H9 (cell line): ENCODE measurements around the gene AGBL4. TPM values are rescaled to one million over a fixed set of nuclear protein-coding genes. Genes with fewer than 3 reads are reported as not detected.

Experiments
- DNase-seq: peaks from one replicate; pipeline ENCODE4 v3.0.0-alpha.2; 2017
- H2AFZ ChIP-seq: one replicate; pipeline ENCODE4 v1.6.1; 2013; ENCODE audit warnings: mild to moderate bottlenecking, low read length, control low read depth, moderate library complexity
- H2AK5ac ChIP-seq: 2 replicates; pipeline ENCODE4 v1.6.1; 2013; ENCODE audit warnings: low read length, control low read depth, mixed read lengths; ENCODE audit not compliant: insufficient read length
- H2BK120ac ChIP-seq: one replicate; pipeline ENCODE4 v1.6.1; 2013; ENCODE audit warnings: low read depth, mild to moderate bottlenecking, low read length, control low read depth, inconsistent platforms; ENCODE audit not compliant: poor library complexity, severe bottlenecking
- H2BK12ac ChIP-seq: 2 replicates; pipeline ENCODE4 v1.6.1; 2013; ENCODE audit warnings: low read length, control low read depth, mixed read lengths, low read depth; ENCODE audit not compliant: insufficient read length
- H2BK15ac ChIP-seq: 2 replicates; pipeline ENCODE4 v1.6.1; 2013; ENCODE audit warnings: low read depth, low read length, control low read depth
- H2BK20ac ChIP-seq: one replicate; pipeline ENCODE4 v1.6.1; 2013; ENCODE audit warnings: low read depth, mild to moderate bottlenecking, low read length, control low read depth, inconsistent platforms; ENCODE audit not compliant: poor library complexity, severe bottlenecking
- H2BK5ac ChIP-seq: 2 replicates; pipeline ENCODE4 v1.6.1; 2013; ENCODE audit warnings: low read length, control low read depth, mixed read lengths; ENCODE audit not compliant: insufficient read length
- H3K14ac ChIP-seq: 2 replicates; pipeline ENCODE4 v1.6.1; 2013; ENCODE audit warnings: low read length, control low read depth; ENCODE audit not compliant: insufficient read depth
- H3K18ac ChIP-seq: 2 replicates; pipeline ENCODE4 v1.6.1; 2013; ENCODE audit warnings: low read depth, mild to moderate bottlenecking, mixed read lengths, low read length, control low read depth; ENCODE audit not compliant: insufficient read length
- H3K23ac ChIP-seq: 2 replicates; pipeline ENCODE4 v1.6.1; 2013; ENCODE audit warnings: low read length, control low read depth, mixed read lengths, low read depth; ENCODE audit not compliant: insufficient read length
- H3K23me2 ChIP-seq: 2 replicates; pipeline ENCODE4 v1.6.1; 2013; ENCODE audit warnings: low read depth, mild to moderate bottlenecking, mixed read lengths, low read length, control low read depth; ENCODE audit not compliant: insufficient read length, poor library complexity, severe bottlenecking
- H3K27ac ChIP-seq: 2 replicates; pipeline ENCODE4 v1.5.1; 2013; ENCODE audit warnings: low read length, control low read depth, mixed read lengths, low read depth; ENCODE audit not compliant: insufficient read length
- H3K27me3 ChIP-seq: 2 replicates; pipeline ENCODE4 v1.6.1; 2013; ENCODE audit warnings: low read length, control low read depth, inconsistent platforms; ENCODE audit not compliant: insufficient read depth
- H3K4ac ChIP-seq: 2 replicates; pipeline ENCODE4 v1.6.1; 2013; ENCODE audit warnings: low read depth, mild to moderate bottlenecking, control low read depth, inconsistent platforms, low read length, moderate library complexity
- H3K4me1 ChIP-seq: 2 replicates; pipeline ENCODE4 v1.6.1; 2013; ENCODE audit warnings: low read length, control low read depth, inconsistent platforms; ENCODE audit not compliant: insufficient read depth
- H3K4me2 ChIP-seq: 2 replicates; pipeline ENCODE4 v1.6.1; 2013; ENCODE audit warnings: low read length, control low read depth, mixed read lengths; ENCODE audit not compliant: insufficient read length, insufficient read depth
- H3K56ac ChIP-seq: 2 replicates; pipeline ENCODE4 v1.6.1; 2013; ENCODE audit warnings: low read depth, mild to moderate bottlenecking, mixed read lengths, low read length, control low read depth; ENCODE audit not compliant: insufficient read length
- H3K79me1 ChIP-seq: 2 replicates; pipeline ENCODE4 v1.6.1; 2013; ENCODE audit warnings: low read depth, mild to moderate bottlenecking, moderate library complexity, low read length, control low read depth, inconsistent platforms; ENCODE audit not compliant: insufficient read depth, poor library complexity, severe bottlenecking
- H3K79me2 ChIP-seq: 2 replicates; pipeline ENCODE4 v1.6.1; 2013; ENCODE audit warnings: low read length, control low read depth, inconsistent platforms; ENCODE audit not compliant: insufficient read depth
- H3K9ac ChIP-seq: 2 replicates; pipeline ENCODE4 v1.6.1; 2013; ENCODE audit warnings: low read length, control low read depth, mixed read lengths; ENCODE audit not compliant: insufficient read length; ENCODE audit errors: extremely low read depth
- H3K9me3 ChIP-seq: one replicate; pipeline ENCODE4 v1.6.1; 2013; ENCODE audit warnings: low read depth, low read length, inconsistent platforms; ENCODE audit not compliant: control insufficient read depth
- H3T11ph ChIP-seq: one replicate; pipeline ENCODE4 v1.6.1; 2013; ENCODE audit warnings: mild to moderate bottlenecking, low read length, control low read depth, inconsistent platforms
- H4K20me1 ChIP-seq: one replicate; pipeline ENCODE4 v1.6.1; 2013; ENCODE audit not compliant: control insufficient read depth, insufficient read length, insufficient read depth
- H4K5ac ChIP-seq: 2 replicates; pipeline ENCODE4 v1.6.1; 2013; ENCODE audit warnings: low read depth, mild to moderate bottlenecking, mixed read lengths, low read length, control low read depth; ENCODE audit not compliant: insufficient read length
- H4K8ac ChIP-seq: replicated peaks from 2 replicates; pipeline ENCODE4 v1.6.1; 2013; ENCODE audit warnings: low read length, control low read depth, mixed read lengths, low read depth; ENCODE audit not compliant: insufficient read length
- H4K91ac ChIP-seq: 2 replicates; pipeline ENCODE4 v1.6.1; 2013; ENCODE audit warnings: low read depth, mild to moderate bottlenecking, moderate library complexity, mixed read lengths, low read length, control low read depth; ENCODE audit not compliant: insufficient read length
- H3K27ac Mint-ChIP-seq, 3 experiments: 2 replicates in 2 of 3; 3 replicates in 1 of 3; pipeline ENCODE4 v1.8.0; 2020 to 2021; ENCODE audit warnings: mixed read lengths in 3 of 3, mild to moderate bottlenecking in 1 of 3, moderate library complexity in 1 of 3
- H3K27me3 Mint-ChIP-seq: 2 replicates; pipeline ENCODE4 v1.8.0; 2021; ENCODE audit warnings: low read depth, mild to moderate bottlenecking, moderate library complexity, mixed read lengths
- H3K36me3 Mint-ChIP-seq, 3 experiments: 2 replicates in 2 of 3; 3 replicates in 1 of 3; pipeline ENCODE4 v1.8.0; 2020 to 2021; ENCODE audit warnings: low read depth in 3 of 3, mixed read lengths in 3 of 3; ENCODE audit not compliant: insufficient read depth in 1 of 3
- H3K4me1 Mint-ChIP-seq, 2 experiments: 2 replicates each; pipeline ENCODE4 v1.8.0; 2020; ENCODE audit warnings: mixed read lengths in 2 of 2
- H3K4me3 Mint-ChIP-seq, 2 experiments: 2 replicates in 1 of 2; 3 replicates in 1 of 2; pipeline ENCODE4 v1.8.0; 2020 to 2021; ENCODE audit warnings: mild to moderate bottlenecking in 2 of 2, mixed read lengths in 2 of 2, moderate library complexity in 1 of 2
- H3K9me3 Mint-ChIP-seq, 2 experiments: 2 replicates in 1 of 2; 3 replicates in 1 of 2; pipeline ENCODE4 v1.8.0; 2020; ENCODE audit warnings: mild to moderate bottlenecking in 2 of 2, mixed read lengths in 2 of 2, moderate library complexity in 1 of 2
- CTCF ChIP-seq: fragments of 200-600 bp; sonication (generic); conservative IDR thresholded peaks from 3 replicates; pipeline ENCODE4 v1.8.0; 2021; ENCODE audit warnings: antibody characterized with exemption, mild to moderate bottlenecking
- WGBS: extraction: QIAGEN DNeasy Blood & Tissue Kit; methylation state at CpG from one replicate; pipeline ENCODE4 v1.1.7; 2013; ENCODE audit warnings: missing lambda C conversion rate, low lambda C conversion rate, mixed read lengths; ENCODE audit not compliant: insufficient read length; ENCODE audit errors: extremely low coverage; 5-methylcytosine and 5-hydroxymethylcytosine counted together
- total RNA-seq: library from RNA; stranded (reverse); gene quantifications from 2 replicates; pipeline ENCODE4 v1.2.1, GENCODE V29; 2021

The AGBL4 gene
- total RNA-seq, 1 experiment from 2014 or later = not detected

- Histone ChIP-seq H3K14ac (peak overlapping the region; percentile 5; the same call in 1 of the 2 replicates), H3K27ac (no peak overlapping the region), H3T11ph (no peak overlapping the region), H2BK12ac (no peak overlapping the region), H2BK5ac (no peak overlapping the region), H3K23ac (no peak overlapping the region), H4K20me1 (no peaks in the 10 kb centered on the region), H4K91ac (no peak overlapping the region), H3K79me2 (no peaks in the 10 kb centered on the region), H3K79me1 (no peaks in the 10 kb centered on the region), H2BK120ac (no peak overlapping the region), H2BK20ac (no peak overlapping the region), H3K23me2 (no peaks in the 10 kb centered on the region), H3K4me1 (no peaks in the 10 kb centered on the region), H2BK15ac (no peak overlapping the region), H3K18ac (no peak overlapping the region), H2AK5ac (no peak overlapping the region), H4K5ac (no peak overlapping the region), H3K27me3 (no peaks in the 10 kb centered on the region; the same call in 1 of the 2 replicates), H3K4ac (no peak overlapping the region), H3K56ac (no peak overlapping the region), H4K8ac (no peak overlapping the region), H3K4me2 (no peak overlapping the region), H2AFZ (no peak overlapping the region), H3K9me3 (no peaks in the 10 kb centered on the region), H3K9ac (no peak overlapping the region)
- WGBS = no CpG with 5 or more reads among the region's 3 CpGs
- no peak overlapping the region for H3K4me3 Mint-ChIP-seq
- TF ChIP-seq CTCF = no peak
- H3K36me3 Mint-ChIP-seq = no peaks in the 10 kb centered on the region
- no peak overlapping the region for H3K27ac Mint-ChIP-seq
- peaks cover 11% of the 10 kb centered on the region in 2 experiments for H3K4me1 Mint-ChIP-seq
- H3K9me3 Mint-ChIP-seq = no peaks in the 10 kb centered on the region
- DNase-seq = no peak
- no peaks in the 10 kb centered on the region; the same call in 1 of the 2 replicates for H3K27me3 Mint-ChIP-seq
These were observed 1487.3 kb downstream of the AGBL4 start for GRCh38 chr1:48536477-48536876.
